Fibroblast of skin of right biceps (primary cell): ENCODE measurements around the gene FCHSD2.

Source experiments
- DNase-seq: peaks from one replicate; pipeline ENCODE4 v3.0.0-alpha.2; 2013

FCHSD2 gene

DNA sequence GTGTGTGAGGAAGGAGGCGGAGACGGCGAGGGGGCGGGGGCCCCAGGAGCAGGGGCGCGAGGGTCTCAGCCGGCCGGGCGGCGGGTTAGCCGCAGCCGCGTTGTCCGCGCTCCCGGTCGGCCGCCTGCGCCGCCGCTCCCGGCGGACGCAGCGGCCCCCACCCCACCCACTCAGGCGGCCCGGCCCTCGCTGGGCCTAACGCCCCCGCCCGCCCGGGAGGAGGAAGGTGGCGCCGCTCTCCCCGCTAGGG, at the start of gene FCHSD2:
FCHSD2 (minus strand) TSS at position 191 of the 250 bp plus-strand sequence. CDS start 441 bp downstream, outside the sequence.
- DNase-seq = no peak

DNA sequence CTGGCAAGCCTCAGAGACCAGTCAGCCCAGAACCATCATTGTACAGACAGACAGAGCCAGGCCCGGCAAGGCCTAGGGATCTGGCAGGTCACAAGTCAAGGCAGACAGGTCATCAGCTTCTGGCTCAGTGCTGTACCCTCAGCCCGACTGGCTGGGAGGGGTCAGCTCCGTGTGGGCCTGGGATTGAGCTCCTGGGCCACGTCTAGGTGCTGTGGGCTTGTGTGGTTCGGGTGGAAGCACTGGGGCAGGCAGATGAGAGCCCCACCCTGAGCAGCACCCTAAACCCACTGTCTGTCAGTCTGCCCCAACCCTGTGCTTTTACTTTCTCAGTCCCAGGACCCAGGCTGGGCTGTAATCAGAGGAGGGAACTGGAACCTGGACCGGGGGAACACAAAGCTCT, 49.0 kb upstream of the FCHSD2 start:
- DNase-seq = no peak

DNA sequence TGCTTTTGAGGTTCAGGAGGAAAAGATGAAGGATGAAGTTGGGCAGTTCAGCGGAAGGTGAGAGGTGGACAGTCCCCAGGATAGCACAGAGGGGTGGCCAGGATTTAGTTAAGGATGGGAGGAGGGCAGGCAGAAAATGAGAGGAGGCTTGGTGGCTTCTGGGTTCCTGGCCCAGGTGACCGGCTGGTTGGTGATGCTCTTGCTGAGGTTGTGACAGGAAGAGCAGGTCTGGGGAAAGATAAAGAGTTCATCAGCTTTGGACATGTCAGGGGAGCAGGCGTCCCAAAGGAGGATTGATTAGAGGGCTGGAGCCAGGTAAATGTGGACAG, 48.4 kb upstream of the FCHSD2 start:
- no peak for DNase-seq

DNA sequence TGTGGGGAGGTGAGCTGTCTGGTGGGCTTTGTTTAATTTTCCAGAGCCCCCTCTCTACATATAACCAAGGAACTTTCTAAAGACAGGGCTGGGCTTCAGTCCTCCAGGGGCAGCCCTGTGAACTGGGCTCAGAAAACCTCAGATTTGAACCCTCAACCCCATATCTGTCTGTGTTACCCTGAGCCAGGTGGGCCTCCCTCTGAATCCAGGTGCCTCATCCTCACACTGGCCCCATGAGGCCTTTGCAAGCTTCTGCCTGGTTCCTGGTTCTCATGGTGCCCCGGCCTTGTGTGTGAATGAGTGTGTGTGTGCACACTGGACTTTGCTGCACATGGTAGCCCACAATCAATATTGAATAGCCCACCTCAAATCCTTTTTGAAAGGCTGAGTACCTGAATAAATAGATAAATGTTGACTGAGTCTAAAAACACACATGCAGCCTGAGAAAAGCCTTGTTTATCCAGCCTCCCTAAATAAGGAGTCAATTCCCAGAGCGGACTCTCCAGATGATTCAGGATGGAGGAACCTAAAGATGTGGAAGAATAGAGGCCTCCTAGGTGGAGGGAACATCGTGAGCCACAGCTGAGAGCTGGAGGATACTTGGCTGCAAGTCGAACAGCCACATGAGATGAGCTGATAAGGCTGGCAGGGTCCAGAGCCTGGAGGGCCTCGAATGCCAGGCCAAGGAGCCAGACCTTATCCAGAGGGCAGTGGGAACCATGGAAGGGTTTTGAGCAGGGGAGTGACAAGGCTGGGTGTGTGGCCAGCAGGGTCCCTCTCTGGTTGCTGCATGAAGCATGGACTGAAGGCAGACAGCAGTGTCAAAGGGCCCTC, 47.8 kb upstream of the FCHSD2 start:
- no peak for DNase-seq

DNA sequence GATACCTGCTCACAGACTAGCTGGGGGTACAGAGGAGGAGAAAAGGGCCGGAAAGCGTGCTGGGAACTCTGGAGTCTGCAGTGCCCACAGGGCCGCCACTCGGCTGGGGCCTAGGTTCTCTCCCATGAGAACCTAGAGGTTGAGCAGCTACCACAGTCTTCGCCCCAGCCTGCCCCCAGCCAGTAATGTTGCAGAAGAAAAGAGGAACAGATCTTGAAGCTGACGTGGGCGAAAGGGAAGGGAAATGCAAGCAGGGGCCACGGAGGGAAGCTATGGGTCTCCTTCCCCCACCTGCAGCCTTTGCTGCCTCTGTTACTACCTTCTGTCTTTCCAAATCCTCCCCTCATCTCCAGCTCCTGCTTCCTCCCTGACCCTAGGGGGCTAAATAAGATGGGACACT, 47.2 kb upstream of the FCHSD2 start:
- DNase-seq = no peak

DNA sequence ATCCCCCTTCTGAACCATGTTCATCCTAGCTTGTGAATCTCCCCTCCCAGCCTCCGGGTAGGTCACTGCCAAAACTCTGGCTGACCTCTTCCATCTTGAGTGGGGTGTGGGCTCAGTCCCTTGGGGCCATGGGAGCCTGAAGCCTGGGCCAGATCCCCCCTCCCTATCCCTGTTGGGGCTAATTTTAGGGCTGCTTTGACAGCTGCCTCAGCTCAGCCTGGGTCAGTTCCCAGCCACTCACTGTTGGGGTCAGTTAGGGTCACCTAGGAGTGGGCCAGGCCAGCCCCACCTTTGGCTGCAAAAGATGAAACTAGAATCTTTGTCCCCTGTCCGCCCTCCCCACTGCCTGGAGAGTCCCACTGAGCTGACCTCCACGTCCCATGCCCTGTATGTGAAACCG, 46.2 kb upstream of the FCHSD2 start:
- DNase-seq = no peak

DNA sequence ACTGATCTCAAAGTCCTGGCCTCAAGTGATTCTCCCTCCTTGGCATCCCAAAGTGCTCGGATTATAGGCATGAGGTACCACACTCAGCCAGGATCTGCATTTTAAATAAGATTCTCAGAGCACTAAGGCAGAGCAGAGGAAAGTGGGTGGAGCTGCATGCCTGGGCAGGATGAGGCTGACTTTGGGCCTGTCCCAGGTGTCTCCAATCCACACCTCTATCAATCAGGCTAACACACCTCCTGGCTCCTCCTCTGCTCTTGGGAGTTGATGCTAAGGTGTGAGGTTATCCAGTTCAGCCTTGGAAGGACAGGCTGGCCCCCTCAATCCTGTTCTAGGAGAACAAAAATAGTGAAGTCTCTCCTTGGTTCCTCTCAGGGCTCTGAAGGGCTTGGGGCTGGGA, 45.7 kb upstream of the FCHSD2 start:
- DNase-seq = no peak

DNA sequence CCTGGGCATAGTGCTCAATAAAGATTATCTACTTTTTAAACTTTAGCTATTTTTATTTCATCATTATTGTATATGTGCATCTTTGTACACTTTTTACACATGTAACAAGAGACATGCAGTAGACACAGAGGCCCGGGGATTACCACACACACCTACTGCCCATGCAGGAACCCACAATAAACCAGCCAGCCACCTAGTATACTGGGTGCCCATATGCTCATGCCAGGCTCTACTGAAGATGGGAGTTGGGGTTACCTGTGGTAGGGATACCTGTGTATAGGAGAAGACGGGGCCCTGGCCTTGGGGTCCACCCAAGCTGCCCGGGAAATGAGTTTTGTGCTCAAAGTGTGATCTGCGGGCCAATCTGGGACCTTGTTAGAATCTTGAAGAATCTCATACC, 44.8 kb upstream of the FCHSD2 start:
- DNase-seq = no peak

DNA sequence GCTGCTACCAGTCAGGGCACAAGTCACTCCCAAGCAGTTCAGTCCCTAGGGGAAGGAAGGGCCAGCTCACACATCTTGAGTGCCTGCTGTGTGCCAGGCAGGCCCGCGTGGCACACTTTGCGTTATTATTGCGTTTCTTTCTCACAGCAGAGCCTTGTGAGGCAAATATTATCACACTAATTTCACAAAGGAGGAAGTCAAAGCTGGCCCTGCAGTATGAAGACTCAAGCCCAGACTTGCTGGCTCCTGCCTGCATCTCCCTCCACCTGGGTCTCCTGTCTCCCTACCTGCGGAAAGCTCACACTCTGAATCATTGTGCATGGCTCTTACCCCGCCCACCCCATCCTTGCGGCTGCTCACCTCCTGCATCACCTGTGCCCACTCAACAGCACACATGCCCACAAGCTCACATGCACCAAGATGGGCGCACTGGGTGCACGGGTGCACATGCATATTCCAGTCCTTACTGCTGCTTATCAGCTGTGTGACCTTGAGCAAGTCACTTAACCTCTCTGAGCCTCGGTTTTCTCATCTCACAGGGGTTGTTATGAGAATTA, 44.3 kb upstream of the FCHSD2 start:
- no peak for DNase-seq

DNA sequence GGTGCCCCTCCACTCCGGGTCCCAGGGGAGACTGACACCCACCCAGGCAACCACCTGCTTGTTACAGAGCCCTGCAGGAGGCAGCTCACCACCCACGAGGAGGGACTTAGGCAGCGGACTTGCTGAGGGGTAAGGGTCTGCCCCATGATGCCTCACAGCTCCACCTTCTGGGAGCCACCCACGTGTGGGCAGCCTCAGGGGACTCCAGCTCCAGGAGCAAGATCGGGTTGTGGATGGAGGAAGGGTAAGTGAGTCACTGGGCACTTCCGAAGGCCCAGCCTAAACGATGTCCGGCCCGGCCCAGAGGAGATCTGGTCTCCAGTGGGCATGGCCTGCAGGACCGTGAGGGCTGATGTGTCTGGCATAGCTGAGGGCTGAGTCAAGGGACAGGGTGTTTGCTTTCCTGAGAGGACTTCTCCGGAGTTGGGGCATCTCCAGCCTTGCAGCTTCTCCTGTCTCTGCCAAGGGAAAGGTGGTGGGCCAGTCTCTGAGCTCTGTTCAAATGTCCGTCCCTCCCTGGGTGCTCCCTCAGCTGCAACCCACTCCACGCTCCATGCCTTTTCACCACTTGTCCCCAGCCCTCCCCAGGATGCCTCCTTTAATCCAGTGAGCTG, 43.7 kb upstream of the FCHSD2 start:
- peak; percentile 32 for DNase-seq

DNA sequence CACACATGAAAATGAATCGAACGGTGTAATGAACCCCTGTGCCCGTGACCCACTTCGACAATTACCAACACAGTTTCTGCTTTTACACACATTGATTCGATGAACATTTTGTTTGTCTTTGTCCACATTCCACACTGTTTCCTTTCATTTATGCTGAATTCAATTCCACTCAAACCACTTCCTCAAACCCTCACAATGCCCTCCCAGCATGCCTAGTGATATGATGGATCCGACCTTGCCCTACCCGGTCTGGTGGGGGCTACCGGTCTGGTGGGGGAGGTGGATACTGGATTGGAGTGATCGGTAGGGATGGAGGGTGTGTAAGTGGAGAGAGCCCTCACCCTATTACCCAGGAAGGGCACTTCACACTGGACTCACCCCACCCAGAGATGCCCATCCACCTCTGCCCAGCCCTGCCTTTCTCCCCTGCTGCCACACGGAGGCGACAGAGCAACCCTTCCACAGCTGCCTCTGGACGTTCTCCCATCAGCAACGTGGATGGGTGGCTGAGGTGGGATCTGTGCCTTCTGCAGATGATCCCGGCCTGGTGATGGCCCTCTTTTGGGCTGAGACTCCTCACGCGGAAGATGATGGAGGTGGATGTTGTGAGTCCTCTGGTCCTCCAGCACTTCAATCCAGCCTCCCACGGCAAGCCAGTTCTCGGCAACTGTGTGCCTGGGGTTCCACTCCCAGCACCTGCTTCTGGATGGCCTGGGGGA, 43.0 kb upstream of the FCHSD2 start:
- DNase-seq = peak; percentile 47

DNA sequence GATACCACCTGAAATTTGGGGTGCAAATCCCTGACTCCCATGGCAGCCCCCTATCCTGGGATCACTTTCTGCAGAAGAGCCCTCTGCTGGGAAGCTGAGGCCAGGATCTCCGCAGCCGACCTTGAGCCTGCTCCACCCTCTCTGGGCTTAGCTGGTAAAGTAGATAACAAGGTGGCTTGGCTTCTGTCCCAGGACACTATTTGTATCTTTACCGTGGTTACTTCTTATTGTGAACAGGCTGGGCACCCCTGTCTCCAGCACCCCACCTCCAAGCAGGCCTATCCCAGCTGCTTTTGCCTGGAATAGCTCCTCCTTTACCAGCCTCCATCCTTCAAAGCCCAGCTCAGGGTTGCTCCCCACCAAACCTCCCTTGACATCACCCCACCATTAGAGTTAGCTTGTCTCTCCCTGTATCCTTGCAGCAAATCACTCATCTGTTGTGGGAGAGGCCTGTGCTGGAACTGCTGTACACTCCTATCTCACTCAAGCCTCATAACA, 40.8 kb upstream of the FCHSD2 start:
- DNase-seq = no peak

DNA sequence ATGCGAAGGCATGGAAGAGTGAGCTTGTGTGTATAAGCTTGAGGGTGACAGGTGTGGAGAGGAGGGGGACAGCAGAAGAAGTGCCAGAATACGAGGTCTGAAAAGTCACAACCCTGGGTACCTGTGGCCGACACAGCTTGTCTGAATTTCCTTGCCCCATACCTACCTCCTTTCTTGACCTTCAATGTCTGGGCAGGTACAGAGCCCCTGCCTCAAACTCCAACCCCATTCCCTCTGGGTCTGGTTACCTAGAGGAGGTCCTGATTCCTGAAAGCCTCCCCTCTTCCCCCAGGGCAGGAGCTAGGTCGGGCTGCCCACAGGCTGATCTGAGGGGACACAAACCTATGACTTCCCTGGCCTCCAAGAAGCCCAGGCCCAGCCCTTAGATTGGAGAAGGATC, 36.6 kb upstream of the FCHSD2 start:
- no peak for DNase-seq

DNA sequence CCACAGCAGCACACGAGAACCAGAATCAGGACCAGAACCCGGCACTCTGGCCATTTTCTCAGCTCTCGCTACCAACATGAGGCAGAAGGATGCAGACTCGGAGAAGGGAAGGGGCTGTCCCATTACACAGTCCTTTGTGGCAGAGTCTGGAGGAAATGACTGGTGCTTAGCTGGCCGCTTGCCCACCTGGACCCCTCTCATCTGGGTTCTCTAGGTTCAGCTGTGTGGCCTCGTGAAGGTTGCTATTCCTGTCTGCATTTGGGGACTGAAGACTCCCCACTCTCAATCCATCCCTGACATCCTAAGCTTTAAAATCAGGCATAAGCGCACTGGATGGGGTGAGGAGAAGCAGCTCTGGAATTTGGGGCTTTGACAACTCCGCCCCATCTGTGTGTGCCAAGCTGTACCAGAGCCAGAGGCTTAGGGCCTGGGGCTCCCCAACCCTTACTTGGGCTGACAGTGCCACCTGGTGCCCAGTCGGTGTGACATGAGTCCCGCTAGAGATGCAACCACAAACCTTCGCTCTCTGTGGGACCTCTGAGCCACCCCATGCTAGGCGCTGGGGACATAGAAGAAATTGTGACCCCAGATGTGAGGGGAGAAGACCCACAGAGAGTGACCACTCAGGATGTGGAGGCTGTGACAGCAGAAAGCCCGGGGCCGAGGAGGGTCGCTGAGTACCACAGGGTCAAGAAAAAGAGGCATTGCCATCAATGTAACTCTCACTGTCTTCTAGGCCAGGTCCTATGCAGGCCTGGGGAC, 35.8 kb upstream of the FCHSD2 start:
- peak; percentile 78 for DNase-seq

DNA sequence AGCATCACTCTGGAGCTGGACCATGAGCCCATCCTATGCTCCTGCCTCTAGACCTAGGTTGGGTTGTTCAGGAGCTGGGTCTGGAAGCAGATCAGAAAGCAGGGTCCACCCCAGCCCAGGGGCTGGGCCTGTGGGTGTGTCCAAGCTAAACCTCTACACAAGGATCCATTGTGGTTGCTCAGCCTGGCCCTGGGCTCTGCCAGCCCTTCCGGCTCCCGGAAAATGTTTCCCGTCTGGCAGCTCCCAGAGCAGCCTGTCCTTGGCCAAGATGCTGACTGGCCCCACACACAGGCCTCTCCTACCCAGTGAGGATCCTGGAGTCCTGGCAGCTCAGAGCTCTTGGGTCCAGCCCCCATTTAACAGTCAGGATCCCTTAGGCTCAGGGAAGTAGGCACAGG, 35.3 kb upstream of the FCHSD2 start:
- no peak for DNase-seq

DNA sequence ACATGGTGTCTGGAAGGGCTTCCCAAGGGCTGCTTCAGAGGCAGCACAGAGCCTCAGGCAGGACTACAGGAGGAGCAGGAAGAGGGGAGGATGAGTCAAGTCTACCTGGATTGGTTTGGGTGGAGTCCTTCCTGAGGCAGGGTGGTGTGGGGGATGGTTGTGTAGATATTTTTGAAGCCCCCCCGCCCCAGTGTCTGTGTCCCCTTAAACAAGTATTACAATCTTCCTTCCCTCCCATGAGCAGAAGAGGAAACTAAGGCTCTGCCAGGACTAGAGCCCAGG, 34.7 kb upstream of the FCHSD2 start:
- no peak for DNase-seq

DNA sequence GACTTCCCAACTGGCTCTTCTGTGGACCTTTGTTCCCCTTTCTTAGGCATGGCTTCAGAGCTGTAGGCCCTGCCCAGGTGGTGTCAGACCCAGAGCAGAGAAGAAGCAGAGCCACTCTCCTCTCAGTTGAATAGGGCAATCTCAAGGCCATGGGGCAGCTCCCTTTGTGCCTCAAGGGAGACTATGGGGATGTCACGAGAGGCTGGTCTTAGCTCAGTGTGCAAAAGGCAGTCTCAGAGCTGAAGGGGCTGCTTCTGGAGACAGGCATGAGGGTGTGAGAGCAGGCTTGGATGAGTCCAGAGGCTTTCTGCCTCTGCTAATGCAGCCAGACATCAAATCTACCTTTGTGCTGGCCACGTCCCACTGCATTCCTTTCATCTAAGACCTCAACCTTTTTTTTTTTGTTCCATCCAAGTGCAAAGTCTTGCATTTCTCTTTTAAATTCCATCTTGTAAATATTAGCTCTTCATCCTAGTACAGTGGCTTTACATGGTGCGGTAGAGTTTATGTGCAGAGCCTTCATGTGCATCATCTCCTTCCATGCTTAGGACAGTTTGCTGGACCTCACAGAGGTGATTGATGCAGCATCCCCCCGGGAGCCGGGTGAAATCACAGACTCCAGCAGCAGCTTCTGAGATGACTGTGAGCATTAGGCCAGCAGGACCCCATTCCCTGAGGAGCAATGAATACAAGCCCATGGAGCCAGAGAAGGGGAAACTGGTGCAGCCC, 34.2 kb upstream of the FCHSD2 start:
- DNase-seq = no peak

DNA sequence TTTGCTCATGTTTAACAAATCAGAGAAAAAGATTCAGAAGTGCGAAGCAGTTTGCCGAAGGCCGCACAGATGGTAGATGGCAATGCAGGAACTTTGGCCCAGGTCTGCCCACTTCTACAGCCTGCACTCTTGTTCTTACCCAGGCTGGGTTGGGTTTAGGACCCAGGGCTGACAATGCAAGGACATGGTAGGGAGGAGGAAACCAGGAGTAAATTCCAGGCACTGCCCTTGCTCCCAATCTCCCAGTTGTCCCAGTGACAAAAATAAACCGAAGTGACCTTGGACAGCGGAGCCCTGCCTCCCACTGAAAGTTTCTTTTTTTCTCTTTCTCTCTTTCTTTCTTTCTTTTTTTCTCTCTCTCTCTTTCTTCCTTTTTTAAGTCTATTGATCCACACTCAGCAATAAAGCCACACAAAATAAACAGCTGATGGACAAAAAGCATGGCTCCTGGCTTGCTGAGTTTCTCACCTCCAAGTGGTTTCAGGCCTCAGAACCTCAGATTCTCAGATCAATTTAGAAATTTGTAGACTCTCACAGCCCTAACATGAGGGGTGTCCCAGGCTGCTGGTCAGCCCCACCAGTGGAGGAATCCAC, 33.5 kb upstream of the FCHSD2 start:
- DNase-seq = no peak

DNA sequence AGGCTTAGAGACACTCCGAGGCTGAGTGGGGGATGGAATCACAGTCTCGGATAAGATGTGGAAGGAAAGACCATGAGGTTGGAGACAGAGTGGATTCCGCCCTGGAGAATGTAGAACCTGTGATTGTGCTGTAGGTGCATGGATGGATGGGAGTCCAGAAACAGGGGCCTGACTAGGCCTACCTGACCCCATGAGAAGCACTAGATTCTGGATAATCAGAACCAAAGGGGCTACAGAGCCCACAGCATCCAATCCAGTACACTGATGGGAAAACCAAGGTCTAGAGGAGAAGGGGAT, 32.3 kb upstream of the FCHSD2 start:
- DNase-seq = no peak

DNA sequence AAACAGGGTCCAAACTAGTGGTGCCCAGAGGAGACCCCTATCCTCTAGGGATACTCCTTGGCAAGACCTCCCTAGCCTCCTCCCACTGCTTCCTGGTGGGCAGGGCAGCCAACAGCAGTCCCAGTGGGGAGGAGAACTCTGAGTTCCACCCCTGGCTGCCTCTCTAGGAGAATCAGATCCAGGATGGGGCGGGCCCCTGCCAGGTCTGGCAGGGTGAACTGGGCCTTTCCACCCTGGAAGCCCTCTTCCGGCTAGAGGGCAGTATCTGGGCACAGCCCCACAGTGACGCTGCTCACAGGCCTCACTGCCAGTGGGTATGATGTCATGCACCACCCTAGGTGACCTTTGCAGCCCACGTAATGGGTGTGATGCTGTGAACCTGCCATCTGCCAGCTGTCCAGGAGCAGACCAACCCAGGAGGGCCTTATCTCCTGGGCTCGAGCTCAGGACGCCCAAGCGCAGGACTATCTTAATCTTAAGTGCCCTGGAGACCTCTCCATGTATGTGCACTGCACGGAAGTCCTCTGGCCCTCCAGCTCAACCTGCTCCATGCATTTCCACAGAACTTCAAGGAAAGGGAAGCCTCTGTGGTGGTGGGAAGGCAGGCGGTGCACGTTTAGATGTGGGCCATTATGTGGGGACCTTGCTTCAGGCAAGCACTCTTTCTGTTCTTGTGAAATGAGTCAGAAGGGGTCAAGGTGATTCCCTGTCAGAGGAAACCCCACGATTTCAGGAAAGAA, 31.8 kb upstream of the FCHSD2 start:
- DNase-seq = no peak

DNA sequence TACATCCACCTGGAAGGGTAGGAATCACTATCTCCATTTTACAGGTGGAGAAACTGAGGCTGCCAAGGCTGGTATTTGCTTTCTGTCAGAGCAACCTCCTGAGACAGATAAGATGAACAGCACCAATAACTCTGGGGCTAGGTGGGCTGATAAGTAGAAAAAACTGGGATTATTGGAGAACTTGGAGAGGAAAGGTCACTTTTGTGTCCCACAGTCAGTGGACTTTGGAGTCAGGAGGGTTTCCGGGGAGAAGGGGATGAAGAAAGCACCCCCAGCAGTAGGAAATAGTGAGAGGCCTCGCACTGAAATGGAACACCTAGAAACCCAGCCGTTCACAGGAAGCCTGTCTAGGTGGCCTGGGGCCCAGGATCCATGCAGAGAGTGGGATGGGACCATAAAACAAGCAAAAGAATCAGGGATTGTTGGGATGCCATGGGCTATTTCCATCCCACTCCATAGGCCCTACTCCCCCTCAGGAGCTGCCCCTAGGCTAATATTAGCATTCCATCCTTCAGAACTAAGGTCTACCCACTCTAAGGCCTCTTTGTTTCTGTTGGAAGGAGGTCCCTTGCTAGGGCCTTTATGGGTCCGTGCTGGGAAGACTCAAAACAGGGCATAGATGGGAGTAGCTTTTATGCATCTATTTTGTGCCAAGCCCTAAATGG, 31.0 kb upstream of the FCHSD2 start:
- no peak for DNase-seq
